Lung microvascular endothelial cell (primary cell): Measurements from ENCODE around the gene ZNF850. TPM values are rescaled to one million over a fixed set of nuclear protein-coding genes. Genes with fewer than 3 reads are reported as not detected.
A peak's percentile ranks its signal among the peaks of the same experiment; 100 is the strongest.
"Not testable (repeated sequence)": the region's sequence is repeated elsewhere in the genome, so short reads cannot be mapped to it uniquely, and the experiment has no call there.

Experiments
- DNase-seq, 2 donors: peaks; one replicate each; pipeline versions ENCODE4 v3.0.0 to v3.0.0-alpha.2; 2010; ENCODE audit warnings: low read depth in 2 of 2
- total RNA-seq: library from RNA; depleted of rRNA; stranded (reverse); fragments of >200 nt; gene quantifications from 2 replicates; pipeline ENCODE4 v1.2.1, GENCODE V29; 2014

ZNF850 gene
- total RNA-seq = 2.4 and 3.0 TPM in 2 replicates

GRCh38 chr19:36772311-36773222 is at the start of gene ZNF850:
Gene ZNF850, minus strand, starts transcription at chr19:36772807. Its CDS starts 10,201 bp downstream, at chr19:36762606.
- DNase-seq = peak; percentile 96 to 97

GRCh38 chr19:36821758-36822157 is 49.2 kb upstream of the ZNF850 start:
- no peak for DNase-seq

DNA sequence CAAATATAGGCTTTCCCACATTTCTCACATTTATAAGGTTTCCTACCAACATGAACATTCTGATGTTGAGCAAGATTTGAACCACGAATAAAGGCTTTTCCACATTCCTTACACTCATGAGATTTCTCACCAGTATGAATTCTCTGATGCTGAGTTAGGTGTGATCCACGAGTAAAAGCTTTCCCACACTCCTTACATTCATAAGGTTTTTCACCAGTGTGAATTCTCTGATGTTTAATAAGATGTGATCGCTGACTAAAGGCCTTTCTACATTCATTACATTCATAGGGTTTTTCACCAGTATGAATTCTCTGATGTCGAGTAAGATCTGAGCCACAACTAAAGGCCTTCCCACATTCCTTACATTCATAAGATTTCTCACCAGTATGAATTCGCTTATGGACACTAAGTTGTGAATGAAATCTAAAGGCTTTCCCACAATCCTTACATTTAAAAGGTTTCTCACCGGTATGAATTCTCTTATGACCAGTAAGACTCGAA is 46.6 kb upstream of the ZNF850 start:
- DNase-seq = peak in 1 of 2 donors; percentile 2

DNA sequence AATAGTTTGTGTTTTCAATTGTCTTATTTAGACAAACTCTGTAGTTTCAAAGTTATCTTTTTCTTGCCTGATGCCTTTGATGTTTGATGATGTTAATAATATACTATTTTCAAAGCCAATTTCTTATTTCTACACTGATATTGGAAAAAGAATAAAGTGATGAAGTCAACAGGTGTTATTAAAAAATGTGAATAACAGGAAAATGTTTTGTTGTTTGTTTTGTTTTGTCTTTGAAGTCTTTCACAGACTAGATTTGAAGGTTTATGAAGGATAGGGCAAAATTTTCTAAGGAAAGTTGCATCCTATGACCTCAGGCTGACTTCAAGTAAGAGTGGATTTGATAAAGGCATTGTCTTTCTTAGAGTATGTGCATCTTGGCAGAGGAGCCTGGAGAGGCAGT is 34.4 kb upstream of the ZNF850 start:
- DNase-seq = no peak

- DNase-seq = no peak
These were observed 32.8 kb upstream of the ZNF850 start for GRCh38 chr19:36805364-36805763.

GRCh38 chr19:36797786-36798108 is 25.1 kb upstream of the ZNF850 start:
- no peak for DNase-seq

DNA sequence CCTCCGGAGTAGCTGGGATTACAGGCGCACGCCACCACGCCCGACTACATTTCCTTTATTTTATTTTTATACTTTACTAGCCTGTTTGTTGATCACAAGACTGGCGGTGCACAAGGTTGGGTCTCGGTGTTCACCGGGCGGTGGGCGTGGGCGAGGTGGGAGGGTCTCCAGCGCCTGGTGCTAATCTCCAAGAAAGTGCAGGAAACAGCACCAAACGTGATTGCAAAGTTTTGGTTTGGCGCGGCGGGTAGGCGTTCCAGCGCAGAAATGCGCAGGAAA is 24.0 kb upstream of the ZNF850 start:
- no peak for DNase-seq

GRCh38 chr19:36791420-36792141 is 19.0 kb upstream of the ZNF850 start:
- DNase-seq = not testable (repeated sequence)

DNA sequence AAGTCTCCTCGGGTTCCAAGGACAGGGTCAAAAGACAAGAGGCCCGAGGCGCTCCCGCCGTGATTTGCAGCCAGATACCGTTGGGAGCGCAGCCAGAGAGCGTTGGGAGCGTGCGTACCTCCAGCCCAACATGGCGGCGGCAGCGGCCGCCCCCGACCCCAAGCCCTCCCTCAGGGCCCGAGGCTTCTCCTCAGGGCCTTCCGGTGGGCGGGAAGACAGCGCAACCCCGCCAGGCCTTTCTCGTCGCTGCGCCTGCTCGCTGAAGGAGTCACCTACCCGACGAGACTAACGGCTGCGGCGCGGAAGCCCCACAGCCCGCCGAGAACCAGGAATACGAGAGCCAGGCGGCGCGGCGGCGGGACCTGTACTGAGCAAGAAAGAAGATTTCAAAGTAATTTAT is 3.2 kb upstream of the ZNF850 start:
- no peak for DNase-seq

DNA sequence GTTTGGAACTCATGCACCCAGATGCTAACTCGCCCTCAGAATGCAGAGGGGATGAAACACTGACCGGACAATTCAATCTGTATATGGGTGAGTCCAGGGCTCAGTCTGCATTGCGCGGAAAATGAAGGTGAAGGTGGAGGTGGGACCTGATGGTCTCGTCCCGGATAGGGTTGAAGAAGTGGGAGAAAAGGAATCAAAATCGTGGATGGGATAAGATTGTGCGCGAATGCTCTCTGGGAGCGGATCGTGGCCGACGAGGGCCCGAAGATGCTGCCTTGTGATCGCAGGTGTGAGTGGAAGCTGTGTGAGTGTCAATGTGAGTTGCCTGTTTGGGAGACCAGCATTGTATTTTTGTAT is 594 bp upstream of the ZNF850 start:
- DNase-seq = no peak

DNA sequence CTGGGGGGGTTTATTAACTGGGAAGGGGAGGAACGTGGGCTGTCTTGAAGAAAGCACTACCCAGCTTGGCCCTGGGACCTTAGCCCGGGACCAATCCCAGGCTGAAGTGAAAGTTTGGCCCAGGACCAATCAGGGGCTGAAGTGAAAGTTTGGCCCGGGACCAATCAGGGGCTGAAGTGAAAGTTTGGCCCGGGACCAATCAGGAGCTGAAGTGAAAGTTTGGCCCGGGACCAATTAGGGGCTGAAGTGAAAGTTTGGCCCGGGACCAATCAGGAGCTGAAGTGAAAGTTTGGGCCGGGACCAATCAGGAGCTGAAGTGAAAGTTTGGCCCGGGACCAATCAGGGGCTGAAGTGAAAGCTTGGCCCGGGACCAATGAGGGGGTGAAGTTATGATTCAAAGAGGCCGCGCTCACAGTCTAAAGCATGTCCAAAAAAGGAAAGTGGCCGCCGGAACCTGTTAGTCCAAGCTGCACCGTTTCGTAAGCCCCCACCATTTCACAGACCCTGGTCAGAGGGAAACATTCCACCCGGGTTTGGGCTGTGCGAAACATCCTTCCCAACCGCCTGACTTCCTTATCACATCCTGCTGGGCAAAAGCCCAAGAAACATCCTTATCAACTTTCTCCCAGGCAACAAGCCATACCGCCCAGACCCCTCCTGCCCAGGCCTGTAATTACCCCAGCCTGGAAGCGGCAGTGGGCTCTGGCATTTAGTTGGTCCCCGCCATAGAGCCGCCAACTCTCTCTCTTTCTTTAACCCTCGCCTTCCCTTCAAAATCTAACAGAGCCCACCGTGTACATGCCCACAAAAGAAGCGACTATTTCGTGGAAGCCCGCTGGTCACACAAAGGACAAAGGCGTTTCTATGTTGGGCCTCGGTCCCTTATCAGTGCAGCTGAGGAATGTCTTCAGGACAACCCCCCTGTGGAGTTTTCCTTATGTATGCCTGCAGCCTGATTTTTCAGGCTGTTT is 1.1 kb downstream of the ZNF850 start:
- peak; percentile 94 to 98 for DNase-seq

DNA sequence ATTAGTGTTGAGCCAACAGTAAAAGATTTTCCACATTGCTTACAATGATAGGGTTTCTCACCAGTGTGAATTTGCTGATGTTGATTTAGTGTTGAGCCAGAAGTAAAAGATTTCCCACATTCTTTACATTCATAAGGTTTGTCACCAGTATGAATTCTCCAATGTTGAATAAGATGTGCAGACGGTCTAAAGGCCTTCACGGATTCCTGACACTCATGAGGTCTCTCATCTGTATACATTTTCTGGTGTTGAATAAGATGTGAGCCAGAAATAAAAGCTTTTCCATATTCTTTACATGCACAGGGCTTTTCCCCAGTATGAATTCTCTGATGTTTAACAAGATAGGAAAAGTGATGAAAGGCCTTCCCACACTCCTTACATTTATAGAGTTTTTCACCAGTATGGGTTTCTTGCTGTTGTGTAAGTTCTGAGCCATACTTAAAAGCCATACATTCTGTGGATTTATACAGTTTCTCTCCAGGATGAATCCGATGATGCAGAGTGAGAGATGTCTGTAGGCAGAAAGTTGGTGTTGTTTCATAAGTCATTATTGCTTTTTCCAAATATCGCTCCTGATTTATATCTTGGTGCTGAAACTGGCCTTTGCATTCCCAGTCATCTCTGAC is 22.4 kb downstream of the ZNF850 start:
- DNase-seq = no peak

GRCh38 chr19:36749613-36750012 is 23.0 kb downstream of the ZNF850 start:
- not testable (repeated sequence) for DNase-seq

DNA sequence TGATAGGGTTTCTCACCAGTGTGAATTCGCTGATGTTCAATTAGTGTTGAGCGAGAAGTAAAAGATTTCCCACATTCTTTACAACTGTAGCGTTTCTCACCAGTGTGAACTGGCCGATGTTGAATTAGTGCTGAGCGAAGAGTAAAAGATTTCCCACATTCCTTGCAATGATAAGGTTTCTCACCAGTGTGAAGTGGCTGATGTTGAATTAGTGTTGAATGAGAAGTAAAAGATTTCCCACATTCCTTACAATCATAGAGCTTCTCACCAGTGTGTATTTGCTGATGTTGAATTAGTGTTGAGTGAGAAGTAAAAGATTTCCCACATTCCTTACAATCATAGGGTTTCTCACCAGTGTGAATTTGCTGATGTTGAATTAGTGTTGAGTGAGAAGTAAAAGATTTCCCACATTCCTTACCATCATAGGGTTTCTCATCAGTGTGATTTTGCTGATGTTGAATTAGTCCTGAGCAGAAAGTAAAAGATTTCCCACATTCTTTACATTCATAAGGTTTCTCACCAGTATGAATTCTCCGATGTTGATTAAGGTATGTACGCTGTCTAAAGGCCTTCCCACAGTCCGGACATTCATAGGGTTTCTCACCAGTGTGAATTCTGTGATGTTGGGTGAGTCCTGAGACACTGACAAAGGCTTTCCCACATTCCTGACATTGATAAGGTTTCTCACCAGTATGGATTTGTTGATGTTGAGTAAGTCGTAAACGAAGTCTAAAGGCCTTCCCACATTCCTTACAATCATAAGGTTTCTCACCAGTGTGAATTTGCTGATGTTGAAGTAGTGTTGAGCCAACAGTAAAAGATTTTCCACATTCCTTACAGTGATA is 24.0 kb downstream of the ZNF850 start:
- DNase-seq = no peak

DNA sequence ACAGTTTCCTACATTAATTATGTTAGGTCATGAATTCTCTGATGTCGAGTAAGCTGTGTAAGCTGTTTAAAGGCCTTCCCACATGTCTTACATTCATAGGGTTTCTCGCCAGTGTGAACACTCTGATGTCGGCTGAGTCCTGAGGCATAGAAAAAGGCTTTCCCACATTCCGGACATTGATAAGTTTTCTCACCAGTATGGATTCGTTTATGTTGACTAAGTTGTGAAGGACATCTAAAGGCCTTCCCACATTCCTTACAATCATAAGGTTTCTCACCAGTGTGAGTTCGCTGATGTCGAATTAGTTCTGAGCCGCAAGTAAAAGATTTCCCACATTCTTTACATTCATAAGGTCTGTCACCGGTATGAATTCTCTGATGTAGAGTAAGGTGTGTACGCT is 24.9 kb downstream of the ZNF850 start:
- no peak for DNase-seq

GRCh38 chr19:36745870-36746269 is 26.7 kb downstream of the ZNF850 start:
- DNase-seq = no peak

DNA sequence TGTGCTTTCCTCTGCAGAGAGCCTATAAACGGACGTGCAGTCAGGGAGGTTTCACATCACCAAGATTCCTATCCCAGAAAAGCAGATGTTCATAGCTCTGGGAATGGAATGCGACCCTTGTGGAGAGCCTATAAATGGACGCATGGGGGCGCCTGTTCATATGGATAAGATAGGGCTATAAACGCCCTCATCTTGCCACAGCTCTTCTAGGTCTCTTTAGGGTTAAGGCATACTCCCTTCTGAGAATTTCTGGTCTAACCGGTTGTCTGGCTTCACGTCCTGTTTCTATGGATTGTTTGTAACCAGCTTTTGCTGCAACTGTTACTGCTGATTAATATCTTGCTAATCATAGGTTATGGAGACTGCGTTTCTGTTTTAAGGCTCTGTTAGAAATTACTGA is 36.4 kb downstream of the ZNF850 start:
- DNase-seq = not testable (repeated sequence)

DNA sequence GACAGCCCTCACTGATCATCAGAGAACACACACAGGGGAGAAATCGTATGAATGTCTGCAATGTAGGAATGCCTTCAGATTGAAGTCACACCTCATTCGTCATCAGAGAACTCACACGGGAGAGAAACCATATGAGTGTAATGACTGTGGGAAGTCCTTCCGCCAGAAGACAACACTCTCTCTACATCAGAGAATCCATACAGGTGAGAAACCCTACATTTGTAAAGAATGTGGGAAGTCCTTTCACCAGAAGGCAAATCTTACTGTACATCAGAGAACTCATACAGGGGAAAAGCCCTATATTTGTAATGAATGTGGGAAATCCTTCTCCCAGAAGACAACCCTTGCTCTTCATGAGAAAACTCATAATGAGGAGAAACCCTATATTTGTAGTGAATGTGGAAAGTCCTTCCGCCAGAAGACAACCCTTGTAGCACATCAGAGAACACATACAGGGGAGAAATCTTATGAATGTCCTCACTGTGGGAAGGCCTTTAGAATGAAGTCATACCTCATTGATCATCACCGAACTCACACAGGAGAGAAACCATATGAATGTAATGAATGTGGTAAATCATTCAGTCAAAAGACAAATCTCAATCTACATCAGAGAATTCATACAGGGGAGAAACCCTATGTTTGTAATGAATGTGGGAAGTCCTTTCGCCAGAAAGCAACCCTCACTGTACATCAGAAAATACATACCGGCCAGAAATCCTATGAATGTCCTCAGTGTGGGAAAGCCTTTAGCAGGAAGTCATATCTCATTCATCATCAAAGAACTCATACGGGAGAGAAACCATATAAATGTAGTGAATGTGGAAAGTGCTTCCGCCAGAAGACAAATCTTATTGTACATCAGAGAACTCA is 52.7 kb downstream of the ZNF850 start:
- peak; percentile 3 for DNase-seq

DNA sequence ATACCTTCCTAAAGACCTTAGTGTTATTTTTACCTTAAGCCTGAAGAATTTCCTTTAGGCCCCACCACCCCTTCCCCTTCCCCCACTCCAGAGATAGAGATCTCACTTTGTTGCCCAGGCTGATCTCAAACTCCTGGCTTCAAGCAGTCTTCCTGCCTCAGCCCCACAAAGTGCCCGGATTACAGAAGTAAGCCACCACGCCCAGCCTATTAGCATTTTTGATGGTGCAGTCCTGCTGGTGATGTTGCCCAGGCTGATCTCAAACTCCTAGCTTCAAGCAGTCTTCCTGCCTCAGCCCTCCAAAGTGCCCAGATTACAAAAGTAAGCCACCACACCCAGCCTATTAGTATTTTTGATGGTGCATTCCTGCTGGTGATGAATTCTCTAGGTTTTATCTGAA is 63.2 kb downstream of the ZNF850 start:
- DNase-seq = no peak
